Adrenal gland (tissue), 12 donors: ENCODE data around the gene OLA1. TPM values are rescaled to one million over a fixed set of nuclear protein-coding genes. Genes with fewer than 3 reads are reported as not detected.

Source experiments
- DNase-seq, 7 donors: peaks; one replicate each; pipeline ENCODE4 v3.0.0-alpha.2; 2019 to 2020
- H3K27ac ChIP-seq, 5 donors: fragments of 200-600 bp; sonication (generic) in 4 of 5; 1 replicate in 3 of 5; 2 replicates in 2 of 5; pipeline versions ENCODE4 v1.5.1 to v1.8.0; 2016 to 2020; ENCODE audit warnings: mild to moderate bottlenecking in 1 of 5
- H3K27me3 ChIP-seq: fragments of 200-600 bp; 2 replicates; pipeline ENCODE4 v1.8.0; 2021
- H3K36me3 ChIP-seq, 2 donors: fragments of 200-600 bp; replicated peaks in 1 of 2; 1 replicate in 1 of 2; 2 replicates in 1 of 2; pipeline versions ENCODE4 v1.5.1 to v1.8.0; 2018 to 2022
- H3K4me1 ChIP-seq, 2 donors: fragments of 200-600 bp; replicated peaks in 1 of 2; 1 replicate in 1 of 2; 2 replicates in 1 of 2; pipeline versions ENCODE4 v1.5.1 to v1.8.0; 2018 to 2021
- H3K4me3 ChIP-seq, 4 donors: fragments of 200-600 bp; sonication (generic) in 3 of 4; one replicate each; pipeline ENCODE4 v1.5.1; 2016 to 2018
- H3K9me3 ChIP-seq, 3 donors: fragments of 200-600 bp; sonication (generic) in 1 of 3; replicated peaks in 1 of 3; 1 replicate in 2 of 3; 2 replicates in 1 of 3; pipeline versions ENCODE4 v1.5.1 to v1.8.0; 2016 to 2021
- POLR2A ChIP-seq, 2 donors: fragments of 450-650 bp; IDR thresholded peaks; one replicate each; pipeline ENCODE4 v1.6.1; 2017; ENCODE audit warnings: antibody characterized with exemption in 2 of 2, mild to moderate bottlenecking in 2 of 2, moderate library complexity in 1 of 2
- WGBS, 4 donors: extraction: QIAGEN DNeasy Blood & Tissue Kit in 2 of 4; methylation state at CpG; one replicate each; pipeline versions ENCODE4 v1.1.5 to v1.1.7; 2013 to 2017; 5-methylcytosine and 5-hydroxymethylcytosine counted together
- intact Hi-C, 2 donors: fragments of 100-400 bp; cut with DNase I; formaldehyde crosslinking; loops; one replicate each; pipeline versions ENCODE4 v1.14.1 to v1.15.0; 2022 to 2023
- polyA plus RNA-seq, 3 donors: library from polyadenylated mRNA; stranded (reverse); fragments of 200-250 nt in 2 of 3; fragments of 350-450 nt in 1 of 3; fragmentation: Illumina TruSeq in 1 of 3; extraction: RNeasy Lipid Tissue Mini Kit (QIAGEN cat#74804) in 1 of 3; gene quantifications; one replicate each; pipeline ENCODE4 v1.2.3, GENCODE V29; 2013 to 2014
- total RNA-seq, 9 donors: library from RNA; depleted of rRNA in 4 of 9; stranded (reverse); fragments of >200 nt in 4 of 9; fragments of 120-200 nt in 1 of 9; fragmentation: NEBNext Ultra II Directional in 1 of 9; extraction: Animal tissue kit (Norgen Biotek cat#: 25700) in 1 of 9; gene quantifications; one replicate each; pipeline versions ENCODE4 v1.1.0 to v1.2.4, GENCODE V29; 2013 to 2023
- TF ChIP-seq, protein P1 (sequence below), 6 experiments: fragments of 450-650 bp in 4 of 6; fragments of 200-600 bp in 2 of 6; sonication (generic) in 1 of 6; IDR thresholded peaks; 1 replicate in 5 of 6; 2 replicates in 1 of 6; pipeline versions ENCODE4 v1.5.1 to v1.8.0; 2016 to 2021; ENCODE audit warnings: antibody characterized with exemption in 6 of 6, mild to moderate bottlenecking in 2 of 6, moderate library complexity in 1 of 6
- donor health status: healthy with polysubstance abuse.
- donor health status: Bipolar disorder and iron deficiency.
- donor health status: DM: yes; HTN: yes; CAD: no.
- donor health status: DM: no; HTN: no; CAD: no.
- donor health status: DM: no; HTN: no; CAD: no.
- donor health status: DM: yes; HTN: yes; CAD: no.

Gene OLA1
- total and polyA plus RNA-seq, 12 donors: 30.1 to 182 (median 68.9) TPM

DNA sequence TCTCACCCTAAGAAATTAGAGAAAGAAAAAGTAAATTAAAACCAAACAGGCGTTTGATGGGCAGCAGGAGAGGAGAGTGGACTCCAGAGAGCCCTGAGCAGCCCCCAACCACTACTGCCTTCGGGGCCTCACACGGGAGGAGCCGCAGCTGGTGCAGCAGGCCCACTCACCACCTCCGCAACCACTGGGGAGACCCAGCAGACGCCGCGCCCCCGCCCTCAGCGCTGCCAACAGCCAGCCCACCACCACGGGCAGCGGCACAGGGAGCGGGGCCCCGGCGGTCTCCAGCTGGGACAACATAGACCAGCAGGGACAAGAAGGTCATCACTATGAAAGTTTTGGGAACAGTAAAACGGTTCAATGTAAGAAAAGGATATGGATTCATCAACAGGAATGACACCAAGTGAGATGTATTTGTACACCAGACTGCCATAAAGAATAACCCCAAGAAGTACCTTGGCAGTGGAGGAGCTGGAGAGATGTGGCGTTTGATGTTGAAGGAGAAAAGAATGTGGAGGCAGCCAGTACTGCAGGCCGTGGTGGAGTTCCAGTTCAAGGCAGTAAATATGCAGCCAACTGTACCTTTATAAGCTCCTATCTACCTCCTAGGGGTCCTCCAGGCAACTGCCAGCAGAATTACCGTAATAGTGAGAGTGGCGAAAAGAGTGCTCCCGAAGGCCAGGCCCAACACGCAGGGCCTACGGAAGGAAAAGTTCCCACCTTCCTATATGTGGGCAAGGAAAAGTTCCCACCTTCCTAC lies 76.5 kb downstream of the OLA1 start:
- no peak overlapping the region for H3K27ac ChIP-seq
- no peak overlapping the region for H3K4me3 ChIP-seq
- no peaks in the 10 kb centered on the region for H3K27me3 ChIP-seq
- no peaks in the 10 kb centered on the region for H3K4me1 ChIP-seq
- no peak for DNase-seq
- TF ChIP-seq, protein P1, sequence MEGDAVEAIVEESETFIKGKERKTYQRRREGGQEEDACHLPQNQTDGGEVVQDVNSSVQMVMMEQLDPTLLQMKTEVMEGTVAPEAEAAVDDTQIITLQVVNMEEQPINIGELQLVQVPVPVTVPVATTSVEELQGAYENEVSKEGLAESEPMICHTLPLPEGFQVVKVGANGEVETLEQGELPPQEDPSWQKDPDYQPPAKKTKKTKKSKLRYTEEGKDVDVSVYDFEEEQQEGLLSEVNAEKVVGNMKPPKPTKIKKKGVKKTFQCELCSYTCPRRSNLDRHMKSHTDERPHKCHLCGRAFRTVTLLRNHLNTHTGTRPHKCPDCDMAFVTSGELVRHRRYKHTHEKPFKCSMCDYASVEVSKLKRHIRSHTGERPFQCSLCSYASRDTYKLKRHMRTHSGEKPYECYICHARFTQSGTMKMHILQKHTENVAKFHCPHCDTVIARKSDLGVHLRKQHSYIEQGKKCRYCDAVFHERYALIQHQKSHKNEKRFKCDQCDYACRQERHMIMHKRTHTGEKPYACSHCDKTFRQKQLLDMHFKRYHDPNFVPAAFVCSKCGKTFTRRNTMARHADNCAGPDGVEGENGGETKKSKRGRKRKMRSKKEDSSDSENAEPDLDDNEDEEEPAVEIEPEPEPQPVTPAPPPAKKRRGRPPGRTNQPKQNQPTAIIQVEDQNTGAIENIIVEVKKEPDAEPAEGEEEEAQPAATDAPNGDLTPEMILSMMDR (IDR thresholded peaks at IDR 0.05): no peak
- TF ChIP-seq POLR2A (IDR thresholded peaks at IDR 0.05): no peak
- WGBS, 4 donors: 96 to 97% (median 96%) methylated on average over 21 to 23 of the region's 23 CpGs
- no peaks in the 10 kb centered on the region for H3K36me3 ChIP-seq
- intact Hi-C loops: no loop called here
- H3K9me3 ChIP-seq: peaks cover 0 to 31% (median 25%) of the 10 kb centered on the region in 3 donors

DNA sequence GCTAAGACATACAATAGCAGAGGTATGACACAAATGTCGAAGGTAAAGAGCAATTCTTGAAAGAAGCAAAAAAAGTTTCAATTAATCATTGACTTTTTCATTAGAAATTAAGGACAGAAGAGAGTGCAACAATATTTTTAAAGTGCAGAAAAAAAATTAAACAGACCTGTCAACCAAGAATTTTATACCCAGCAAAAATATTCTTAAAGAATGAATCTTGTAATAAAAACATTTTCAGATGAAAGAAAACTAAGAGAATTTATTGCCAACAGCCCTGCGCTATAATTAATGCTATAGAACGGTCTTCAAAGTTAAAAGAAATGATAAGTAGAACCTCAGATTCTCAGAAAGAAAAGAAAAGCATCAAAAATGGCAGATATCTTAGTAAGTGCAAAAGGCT lies 79.0 kb downstream of the OLA1 start:
- peaks cover 0 to 22% (median 17%) of the 10 kb centered on the region in 3 donors for H3K9me3 ChIP-seq
- H3K4me1 ChIP-seq: no peaks in the 10 kb centered on the region
- no peak for TF ChIP-seq POLR2A (IDR thresholded peaks at IDR 0.05)
- TF ChIP-seq, protein P1 (IDR thresholded peaks at IDR 0.05): no peak
- H3K36me3 ChIP-seq: no peaks in the 10 kb centered on the region
- no peaks in the 10 kb centered on the region for H3K27me3 ChIP-seq
- no peak for DNase-seq
- no peak overlapping the region for H3K4me3 ChIP-seq
- H3K27ac ChIP-seq: no peak overlapping the region
- intact Hi-C loops: no loop called here
- 94 to 99% (median 96%) methylated on average over 3 of the region's 3 CpGs for WGBS, 4 donors

DNA sequence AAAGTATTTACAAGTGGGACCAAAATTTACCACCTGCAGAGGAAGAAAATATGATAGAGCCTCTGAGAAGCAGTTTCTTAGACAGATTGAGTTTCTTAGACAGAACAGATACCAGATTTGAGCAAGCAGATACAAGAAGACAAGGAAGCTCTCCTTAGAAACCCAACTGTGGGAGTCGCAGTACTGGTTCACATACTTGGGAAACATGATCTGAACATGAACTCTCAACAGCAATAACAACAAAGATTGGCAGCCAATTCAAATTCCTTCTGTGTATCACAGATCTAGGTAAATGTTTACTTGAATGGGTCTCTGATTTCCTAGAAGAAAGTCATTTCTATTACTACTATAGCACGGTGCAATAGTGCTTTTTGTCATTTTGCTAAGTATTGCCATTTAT lies 82.1 kb downstream of the OLA1 start:
- TF ChIP-seq, protein P1 (IDR thresholded peaks at IDR 0.05): no peak
- TF ChIP-seq POLR2A (IDR thresholded peaks at IDR 0.05): no peak
- 84 to 99% (median 98%) methylated on average over 2 of the region's 2 CpGs for WGBS, 4 donors
- H3K4me3 ChIP-seq: no peak overlapping the region
- intact Hi-C loops: no loop called here
- no peaks in the 10 kb centered on the region for H3K4me1 ChIP-seq
- no peaks in the 10 kb centered on the region for H3K36me3 ChIP-seq
- no peak for DNase-seq
- no peak overlapping the region for H3K27ac ChIP-seq
- H3K27me3 ChIP-seq: no peaks in the 10 kb centered on the region
- peaks cover 0 to 22% (median 13%) of the 10 kb centered on the region in 3 donors for H3K9me3 ChIP-seq

GRCh38 chr2:174161490-174161889 lies 86.8 kb downstream of the OLA1 start:
- Histone ChIP-seq H3K27ac (no peak overlapping the region), H3K9me3 (no peaks in the 10 kb centered on the region), H3K4me1 (no peaks in the 10 kb centered on the region), H3K36me3 (no peaks in the 10 kb centered on the region), H3K27me3 (no peaks in the 10 kb centered on the region), H3K4me3 (no peak overlapping the region)
- intact Hi-C loops: no loop called here
- TF ChIP-seq, protein P1 (IDR thresholded peaks at IDR 0.05): no peak
- TF ChIP-seq POLR2A (IDR thresholded peaks at IDR 0.05): no peak
- WGBS, 4 donors: 84 to 100% (median 94%) methylated on average over 3 of the region's 3 CpGs
- no peak for DNase-seq
